Stimulated activated CD8-positive, alpha-beta memory T cell treated with anti-CD3 and anti-CD28 coated beads, Interleukin-2, amount 100 ng/mL, for 48 hours (primary cell): ENCODE data around the gene RPL10L.

ENCODE experiments used
- DNase-seq, 2 donors: peaks; one replicate each; pipeline ENCODE4 v3.0.0-alpha.2; 2020; ENCODE audit warnings: low read depth in 2 of 2

Gene RPL10L

GRCh38 chr14:46651526-46652144 is at the start of gene RPL10L:
Gene RPL10L (minus strand): TSS chr14:46651781. CDS start chr14:46651736, 45 bp downstream.
- DNase-seq = no peak

DNA sequence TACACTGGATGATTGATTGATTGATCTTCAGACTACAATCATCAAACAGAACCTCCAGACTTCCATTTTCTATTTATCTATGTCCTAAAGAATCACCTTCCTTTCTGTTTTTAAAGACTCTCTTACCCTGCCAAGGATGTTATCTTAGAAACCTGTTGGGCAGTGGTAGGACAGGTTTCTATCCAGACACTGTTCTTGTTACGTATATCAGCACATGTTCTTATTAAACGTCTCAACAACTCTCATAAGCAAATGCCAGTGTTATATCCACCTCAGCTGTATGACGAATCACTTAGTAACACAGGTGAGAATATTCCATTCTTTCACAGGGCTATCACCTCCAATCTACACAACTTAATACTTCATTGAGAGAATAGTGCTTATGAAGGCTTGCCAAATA is 40.2 kb upstream of the RPL10L start:
- no peak for DNase-seq

GRCh38 chr14:46686652-46687051 is 35.1 kb upstream of the RPL10L start:
- no peak for DNase-seq

GRCh38 chr14:46672128-46672527 is 20.5 kb upstream of the RPL10L start:
- no peak for DNase-seq

DNA sequence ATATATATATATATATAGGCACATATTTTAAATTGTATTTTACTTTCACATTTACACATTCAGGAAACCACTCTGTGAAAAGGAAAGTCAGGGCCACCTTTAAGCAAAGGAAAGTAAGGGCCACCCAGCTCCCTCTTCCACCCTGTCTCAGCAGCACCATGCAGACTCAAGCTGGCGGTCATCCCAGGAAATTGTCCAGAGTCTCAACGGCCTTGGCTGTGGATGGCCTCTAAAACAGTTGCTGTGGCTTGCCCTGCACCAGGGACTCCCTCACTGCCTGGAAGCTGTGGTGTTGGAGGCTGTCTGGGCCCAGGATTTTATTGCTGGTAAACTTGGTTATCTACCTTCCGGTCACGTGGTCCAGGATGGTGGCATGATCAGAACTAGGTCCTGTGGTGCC is 11.8 kb upstream of the RPL10L start:
- no peak for DNase-seq

DNA sequence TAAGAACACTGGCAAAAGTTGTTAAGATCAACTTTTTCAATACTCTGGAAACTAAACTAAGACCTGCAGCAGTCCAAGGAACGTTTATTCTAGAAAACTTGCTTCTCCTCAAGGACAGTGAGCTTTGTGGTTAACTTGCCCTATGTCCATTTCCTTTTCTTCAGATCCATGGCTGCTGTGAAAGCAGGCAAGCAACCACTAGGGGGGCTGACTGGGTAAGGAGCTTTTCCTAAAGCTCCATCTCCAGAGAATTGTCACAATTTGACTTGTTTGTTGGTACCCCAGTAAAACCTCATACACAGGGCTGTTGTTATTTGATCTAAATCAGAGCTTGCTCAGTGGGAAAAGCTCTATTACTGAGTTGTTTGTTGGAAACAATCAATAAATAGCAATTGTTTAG is 10.1 kb upstream of the RPL10L start:
- no peak for DNase-seq

- DNase-seq = no peak
These were observed 1.6 kb upstream of the RPL10L start for GRCh38 chr14:46653031-46653755.

DNA sequence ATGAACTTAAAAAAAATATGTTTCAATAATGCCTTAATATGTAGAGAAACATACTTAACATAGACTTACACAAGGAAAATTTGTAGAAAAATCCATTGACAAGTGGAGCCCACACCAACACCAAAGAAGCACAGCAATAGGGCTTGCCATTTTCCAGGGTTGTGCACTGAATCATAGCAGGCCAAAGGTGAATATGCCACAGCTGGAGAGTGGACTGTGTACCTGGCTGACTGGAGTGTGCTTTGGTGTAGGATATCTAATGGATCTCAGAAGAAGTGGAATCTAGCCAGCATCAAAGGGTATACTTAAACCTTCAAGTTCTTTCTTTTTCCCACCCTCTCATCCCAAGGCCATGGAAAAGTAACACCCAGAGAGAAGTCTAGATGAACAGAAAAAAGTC is 4.8 kb downstream of the RPL10L start:
- no peak for DNase-seq

- no peak for DNase-seq
These were observed 24.7 kb downstream of the RPL10L start for GRCh38 chr14:46626876-46627275.
